GM19099 (cell line): ENCODE results near the gene CEACAM20.

Experiments used
- POLR2A ChIP-seq: IDR thresholded peaks from 3 replicates; pipeline ENCODE4 v1.6.1; 2011; ENCODE audit warnings: low read depth; ENCODE audit not compliant: insufficient read length; ENCODE audit errors: extremely low read depth

Gene CEACAM20

GRCh38 chr19:44529536-44529935, at the start of gene CEACAM20:
TSS of gene CEACAM20 (minus strand) at chr19:44529675. CDS start at chr19:44529509, 166 bp downstream.
- TF ChIP-seq POLR2A: no peak

DNA sequence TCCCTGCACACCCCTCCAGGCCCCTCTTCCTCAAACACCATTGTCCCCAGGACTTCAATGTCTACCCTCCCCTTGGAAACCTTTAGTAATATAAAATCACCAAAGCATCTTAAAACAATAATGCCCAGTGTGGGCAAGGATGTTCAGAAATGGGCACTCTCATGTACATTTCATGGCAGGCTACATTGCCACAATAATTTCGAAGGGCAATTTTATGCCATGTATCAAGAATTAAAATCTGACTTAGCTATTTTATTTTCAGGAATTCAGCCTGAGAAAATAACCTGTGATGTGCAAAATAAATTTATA, 48.0 kb upstream of the CEACAM20 start:
- TF ChIP-seq POLR2A: no peak

- no peak for TF ChIP-seq POLR2A
Observed at GRCh38 chr19:44576843-44577565, 47.5 kb upstream of the CEACAM20 start.

- TF ChIP-seq POLR2A: no peak
Observed at GRCh38 chr19:44575116-44575700, 45.7 kb upstream of the CEACAM20 start.

- TF ChIP-seq POLR2A: no peak
Observed at GRCh38 chr19:44574186-44574950, 44.9 kb upstream of the CEACAM20 start.

DNA sequence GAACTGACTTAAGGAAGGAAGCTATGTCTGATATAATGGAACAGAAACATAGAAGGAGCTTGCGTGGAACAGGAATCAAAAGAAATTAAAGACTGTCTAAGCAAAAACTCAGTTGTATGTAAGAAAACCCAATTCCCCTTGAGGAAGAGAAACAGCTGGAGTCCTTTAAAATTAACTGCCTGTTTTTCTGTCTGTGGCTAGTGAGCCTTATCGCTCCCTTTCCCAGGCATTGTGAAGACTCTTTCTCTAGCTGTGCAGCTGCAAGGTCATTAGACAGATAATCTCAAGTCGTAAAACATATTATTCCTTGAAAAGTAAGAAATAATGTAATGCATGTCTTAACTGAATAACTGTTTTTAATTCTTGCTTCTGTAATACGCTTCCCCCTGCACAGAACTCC, 44.2 kb upstream of the CEACAM20 start:
- TF ChIP-seq POLR2A: no peak

- TF ChIP-seq POLR2A: no peak
Observed at GRCh38 chr19:44573183-44573582, 43.7 kb upstream of the CEACAM20 start.

DNA sequence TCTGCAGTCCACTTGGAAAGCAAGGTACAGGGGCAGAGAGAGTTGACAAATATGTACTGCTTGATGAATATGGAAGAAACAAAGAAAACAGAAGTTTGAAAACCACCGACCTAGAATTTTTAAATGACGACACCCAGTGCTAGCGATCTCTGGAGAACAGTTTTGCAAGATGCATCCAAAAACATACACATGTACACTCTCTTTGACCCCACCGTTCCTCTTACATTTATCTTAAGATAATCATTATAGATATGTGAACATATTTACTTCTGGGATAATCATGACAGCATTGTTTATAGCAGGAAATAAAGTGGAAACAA, 43.1 kb upstream of the CEACAM20 start:
- TF ChIP-seq POLR2A: no peak

- no peak for TF ChIP-seq POLR2A
Observed at GRCh38 chr19:44571830-44572580, 42.5 kb upstream of the CEACAM20 start.

- no peak for TF ChIP-seq POLR2A
Observed at GRCh38 chr19:44570984-44571684, 41.7 kb upstream of the CEACAM20 start.

DNA sequence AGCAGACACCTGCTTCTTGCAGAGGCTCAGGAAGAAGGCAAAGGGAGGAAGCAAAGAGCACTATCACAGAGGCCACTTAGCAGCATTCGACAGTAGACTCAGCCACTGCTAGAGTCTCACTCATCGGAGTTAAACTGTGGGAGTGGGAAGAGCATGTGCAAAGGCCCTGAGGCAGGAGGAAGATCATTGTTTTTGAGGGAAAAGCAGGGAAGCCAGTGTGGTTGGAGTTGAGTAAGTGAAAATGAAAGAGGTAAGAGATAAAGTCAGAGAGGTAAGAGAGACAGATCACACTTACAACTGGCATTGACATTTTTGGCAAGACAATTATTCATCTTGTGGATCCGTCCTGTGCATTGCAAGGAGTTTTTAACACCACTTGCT, 41.1 kb upstream of the CEACAM20 start:
- no peak for TF ChIP-seq POLR2A

- no peak for TF ChIP-seq POLR2A
Observed at GRCh38 chr19:44567745-44568144, 38.3 kb upstream of the CEACAM20 start.

GRCh38 chr19:44566984-44567383, 37.5 kb upstream of the CEACAM20 start:
- TF ChIP-seq POLR2A: no peak

DNA sequence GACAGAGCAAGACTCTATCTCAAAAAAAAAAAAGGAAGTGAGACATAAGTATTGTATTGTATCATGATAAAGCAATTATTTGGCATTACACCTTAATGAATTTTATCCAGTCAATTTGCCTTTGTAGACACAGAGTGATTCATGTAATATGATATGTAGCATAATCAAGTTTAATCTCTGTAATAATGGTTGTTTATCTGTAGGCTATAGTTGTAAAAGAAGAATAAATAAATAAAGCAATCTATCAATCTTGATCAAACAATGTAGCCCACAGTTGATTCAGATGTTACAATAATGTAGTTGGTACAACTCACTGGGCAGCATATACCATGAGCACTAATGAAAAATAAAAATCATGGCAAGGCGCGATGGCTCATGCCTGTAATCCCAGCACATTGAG, 28.5 kb upstream of the CEACAM20 start:
- no peak for TF ChIP-seq POLR2A
